SK-MEL-5 (cell line): ENCODE results near the gene CROCC. TPM values are rescaled to one million over a fixed set of nuclear protein-coding genes. Genes with fewer than 3 reads are reported as not detected.

Source experiments
- DNase-seq: peaks from one replicate; pipeline ENCODE4 v3.0.0-alpha.2; 2016; ENCODE audit warnings: low read depth, low spot score
- in situ Hi-C: cut with HindIII; loops from 2 replicates; pipeline ENCODE4 v1.10.0; 2016; ENCODE audit warnings: low sequenced_read_pairs, high pct_unique_total_duplicates, low pct_unique_long_range_greater_than_20kb
- total RNA-seq: library from RNA; depleted of rRNA; stranded (reverse); fragments of >200 nt; shearing (Covaris generic); gene quantifications from 2 replicates; pipeline ENCODE4 v1.2.3, GENCODE V29; 2014

CROCC gene
- total RNA-seq, 1 experiment from 2014 or later, result 11.8 TPM

DNA sequence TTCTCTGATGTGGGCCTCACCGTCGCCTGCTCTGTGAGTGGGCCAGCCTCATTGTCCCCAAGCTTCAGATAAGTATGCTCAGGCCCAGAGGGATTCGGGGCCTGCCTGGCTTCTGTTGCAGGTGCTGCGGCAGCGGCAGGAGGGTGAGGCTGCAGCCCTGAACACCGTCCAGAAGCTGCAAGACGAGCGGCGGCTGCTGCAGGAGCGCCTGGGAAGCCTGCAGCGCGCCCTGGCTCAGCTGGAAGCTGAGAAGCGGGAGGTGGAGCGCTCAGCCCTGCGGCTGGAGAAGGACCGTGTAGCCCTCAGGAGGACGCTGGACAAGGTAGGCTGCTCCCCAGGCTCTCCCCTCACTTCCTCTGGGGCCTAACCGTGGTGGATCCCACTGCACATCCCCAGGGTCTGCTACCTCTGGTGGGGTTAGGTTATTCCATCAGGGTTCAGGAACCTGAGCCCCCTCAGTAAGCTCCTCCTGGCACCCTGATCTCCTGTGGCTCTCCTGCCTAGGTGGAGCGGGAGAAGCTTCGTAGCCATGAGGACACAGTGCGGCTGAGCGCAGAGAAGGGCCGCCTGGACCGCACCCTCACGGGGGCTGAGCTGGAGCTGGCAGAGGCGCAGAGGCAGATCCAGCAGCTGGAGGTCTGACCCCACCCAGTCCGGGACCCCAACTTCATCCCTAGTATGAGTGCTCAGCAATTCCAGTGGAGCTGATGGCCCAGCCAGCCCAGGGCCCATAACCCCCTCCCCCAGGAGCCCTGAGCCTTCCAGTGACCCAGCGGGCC lies 48.6 kb downstream of the CROCC start:
- no peak for DNase-seq
- in situ Hi-C loops, result no loop called here

DNA sequence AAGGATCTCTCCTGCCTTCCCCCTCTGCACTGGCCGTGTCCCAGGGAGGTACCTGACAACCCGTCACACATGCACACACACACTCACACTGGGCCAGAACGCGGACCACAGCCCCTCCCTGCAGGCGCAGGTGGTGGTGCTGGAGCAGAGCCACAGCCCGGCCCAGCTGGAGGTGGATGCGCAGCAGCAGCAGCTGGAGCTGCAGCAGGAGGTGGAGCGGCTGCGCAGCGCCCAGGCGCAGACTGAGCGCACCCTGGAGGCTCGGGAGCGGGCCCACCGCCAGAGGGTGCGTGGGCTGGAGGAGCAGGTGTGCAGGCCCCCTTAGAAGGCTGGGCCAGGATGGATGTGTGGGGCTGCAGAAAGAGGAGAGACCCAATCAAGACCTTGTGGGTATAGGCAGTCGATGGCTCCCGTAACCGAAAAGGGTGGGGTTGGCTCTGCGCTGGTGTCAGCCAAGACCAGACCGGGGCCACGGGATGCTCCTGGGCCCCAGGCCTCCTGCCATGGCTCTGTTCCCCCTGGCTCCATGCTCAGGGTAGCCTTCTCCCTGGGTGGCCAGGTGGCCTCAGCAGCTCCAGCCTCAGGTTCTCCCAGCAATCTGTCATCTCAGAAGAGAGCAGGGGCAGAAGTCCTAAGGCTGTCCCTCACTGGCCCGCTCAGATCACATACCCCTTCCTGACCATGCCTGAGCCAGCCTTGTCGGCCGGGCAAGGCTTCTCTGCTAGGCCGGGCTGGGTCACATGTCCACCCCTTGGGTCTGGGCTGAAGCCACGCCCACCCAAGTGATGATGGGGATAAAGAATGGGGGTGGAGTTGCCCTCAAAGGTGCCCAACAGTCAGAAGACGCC lies 49.8 kb downstream of the CROCC start:
- DNase-seq, result peak; percentile 34
- in situ Hi-C loops, result no loop called here

DNA sequence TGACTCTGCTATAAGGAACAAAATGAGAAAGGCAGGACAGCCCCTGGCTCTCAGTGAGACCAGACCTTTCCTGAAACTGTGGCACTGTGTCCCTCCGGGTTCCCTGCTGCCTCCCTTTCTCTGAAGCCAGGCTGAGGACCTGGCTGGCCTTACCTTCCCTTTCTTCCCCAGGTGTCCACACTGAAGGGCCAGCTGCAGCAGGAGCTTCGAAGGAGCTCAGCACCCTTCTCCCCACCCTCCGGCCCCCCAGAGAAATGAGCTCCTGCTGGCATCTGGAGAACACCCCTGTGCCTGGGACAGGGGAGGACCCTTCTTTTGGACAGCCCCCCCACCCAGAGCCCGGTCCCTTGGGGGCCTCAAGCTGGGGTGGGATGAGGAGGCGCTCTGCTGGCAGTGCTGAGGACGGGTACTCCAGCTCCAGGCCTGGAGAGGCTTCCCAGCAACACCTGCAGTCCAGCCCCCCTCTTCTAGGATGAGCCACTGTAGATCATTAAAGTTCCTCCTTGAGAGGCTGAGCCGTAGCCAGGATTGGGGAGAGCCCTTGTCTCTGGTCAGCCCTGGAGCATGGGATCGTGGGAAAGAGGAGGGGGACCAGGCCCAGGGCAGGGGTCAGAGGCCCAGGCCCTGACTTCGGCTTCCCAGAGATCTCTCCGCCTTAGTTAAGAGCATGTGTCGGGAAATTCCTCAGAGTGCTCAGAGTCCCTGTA lies 50.6 kb downstream of the CROCC start:
- in situ Hi-C loops, result no loop called here
- no peak for DNase-seq

DNA sequence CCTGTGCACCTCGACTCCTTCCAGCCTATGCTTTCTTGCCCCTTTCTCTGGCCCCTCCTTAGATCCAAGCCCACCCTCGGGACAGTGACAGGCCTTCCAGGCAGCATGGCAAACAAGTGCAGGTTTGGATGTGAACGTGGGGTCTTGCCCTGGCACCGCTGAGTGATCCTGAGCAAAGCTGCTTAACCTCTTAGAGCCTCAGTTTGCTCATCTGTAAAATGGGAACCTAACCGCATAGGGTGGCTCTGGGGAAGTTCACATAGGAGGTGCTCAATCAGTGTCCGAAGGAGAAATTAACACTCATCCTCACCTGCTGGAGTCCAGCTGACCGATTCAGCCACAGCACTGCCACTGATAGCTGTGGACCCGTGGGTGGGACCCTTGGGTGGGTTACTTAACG lies 51.5 kb downstream of the CROCC start:
- in situ Hi-C loops, result no loop called here
- no peak for DNase-seq

DNA sequence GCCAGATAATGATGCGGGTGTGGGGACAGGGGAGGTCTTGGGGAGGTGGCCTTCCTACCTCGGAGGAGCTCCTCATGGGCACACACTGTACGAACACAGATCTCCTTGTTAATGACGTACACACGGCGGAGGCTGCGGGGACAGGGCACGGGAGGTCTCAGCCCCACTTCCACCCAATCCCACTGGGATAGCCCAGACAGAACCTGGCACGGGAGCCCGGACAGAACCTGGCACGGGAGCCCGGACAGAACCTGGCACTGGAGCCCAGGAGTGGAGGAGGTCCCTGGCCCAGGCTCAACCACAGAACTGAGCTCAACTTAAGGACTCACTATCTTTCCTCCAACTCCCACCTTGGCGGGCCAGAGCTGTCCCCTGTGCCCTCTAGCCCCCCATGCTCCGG lies 53.5 kb downstream of the CROCC start:
- no peak for DNase-seq
- in situ Hi-C loops, result no loop called here

DNA sequence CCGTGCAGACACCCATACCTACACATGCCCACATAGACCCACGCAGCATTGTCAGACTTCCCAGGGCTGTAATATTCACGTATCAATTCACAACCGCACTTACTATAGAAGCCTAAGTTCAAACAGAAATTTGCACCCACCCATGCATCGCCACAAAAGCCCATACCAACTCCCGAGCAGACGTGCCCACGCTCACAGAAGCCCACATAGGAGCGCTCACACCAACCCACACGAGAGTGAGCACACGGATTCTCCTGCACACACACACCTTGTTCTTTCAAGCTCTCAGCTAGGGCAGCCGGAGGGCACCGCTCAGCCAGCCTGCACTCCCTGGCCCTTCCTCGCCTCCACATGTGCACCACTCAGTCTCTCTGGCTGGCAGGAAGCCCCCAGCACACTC lies 54.1 kb downstream of the CROCC start:
- in situ Hi-C loops, result no loop called here
- DNase-seq, result no peak

DNA sequence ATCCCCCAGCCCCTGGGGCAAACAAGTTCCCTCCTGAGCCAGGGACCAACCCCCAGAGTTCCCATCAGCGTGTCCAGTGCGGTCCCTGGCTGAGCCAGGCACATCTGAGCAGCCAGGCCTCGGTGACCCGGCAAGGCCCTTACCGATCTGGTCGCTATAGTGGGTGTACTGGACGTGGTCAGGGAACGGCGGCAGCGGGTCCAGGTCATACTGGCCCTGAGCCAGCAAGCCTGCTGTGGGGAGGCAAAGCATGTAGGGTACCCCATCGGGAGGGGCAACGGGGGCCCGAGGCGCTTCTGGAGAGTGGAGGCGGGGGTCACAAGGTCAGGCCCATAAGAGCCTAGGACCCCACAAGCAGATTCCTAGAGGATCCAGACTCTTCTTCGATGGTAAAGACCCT lies 55.2 kb downstream of the CROCC start:
- DNase-seq, result no peak
- in situ Hi-C loops, result no loop called here

DNA sequence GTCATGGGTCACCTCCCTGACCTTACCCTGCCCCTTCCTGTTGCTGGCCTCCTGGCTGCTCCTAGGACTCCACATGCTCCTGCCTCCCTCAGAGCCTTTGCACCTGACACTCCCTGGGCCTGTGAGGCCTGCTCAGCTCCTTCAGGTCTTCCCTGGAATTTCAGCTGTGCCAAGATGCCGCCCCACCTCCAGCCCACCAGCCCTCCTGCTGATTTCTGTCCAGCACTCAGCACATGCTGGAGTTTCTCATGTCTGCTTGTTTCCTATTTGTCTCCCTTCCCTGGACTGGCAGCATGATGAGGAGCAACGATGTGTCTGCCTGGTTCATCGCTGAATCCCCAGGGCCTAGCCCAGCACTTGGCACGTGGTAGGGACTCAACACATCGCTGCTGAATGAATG lies 55.6 kb downstream of the CROCC start:
- no peak for DNase-seq
- in situ Hi-C loops, result no loop called here

DNA sequence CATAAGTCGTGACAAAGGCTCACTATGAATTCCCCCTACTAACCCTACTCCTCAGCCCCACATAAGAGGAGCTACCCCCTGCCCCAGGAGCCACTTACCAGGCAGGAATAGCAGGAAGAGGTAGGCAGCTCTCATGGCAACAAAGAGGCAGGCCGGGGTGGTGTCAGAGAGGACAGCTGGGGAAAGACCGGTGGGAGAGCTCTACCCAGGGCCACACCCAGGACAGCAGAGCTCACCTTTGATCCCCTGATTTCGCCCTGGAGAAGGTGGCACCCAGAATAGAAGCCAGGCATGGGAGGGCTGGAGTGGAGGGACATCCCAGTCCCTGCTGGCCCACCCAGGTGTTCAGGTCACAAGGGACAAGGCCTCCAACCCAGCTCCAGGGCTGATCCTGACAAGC lies 56.4 kb downstream of the CROCC start:
- in situ Hi-C loops, result no loop called here
- no peak for DNase-seq

DNA sequence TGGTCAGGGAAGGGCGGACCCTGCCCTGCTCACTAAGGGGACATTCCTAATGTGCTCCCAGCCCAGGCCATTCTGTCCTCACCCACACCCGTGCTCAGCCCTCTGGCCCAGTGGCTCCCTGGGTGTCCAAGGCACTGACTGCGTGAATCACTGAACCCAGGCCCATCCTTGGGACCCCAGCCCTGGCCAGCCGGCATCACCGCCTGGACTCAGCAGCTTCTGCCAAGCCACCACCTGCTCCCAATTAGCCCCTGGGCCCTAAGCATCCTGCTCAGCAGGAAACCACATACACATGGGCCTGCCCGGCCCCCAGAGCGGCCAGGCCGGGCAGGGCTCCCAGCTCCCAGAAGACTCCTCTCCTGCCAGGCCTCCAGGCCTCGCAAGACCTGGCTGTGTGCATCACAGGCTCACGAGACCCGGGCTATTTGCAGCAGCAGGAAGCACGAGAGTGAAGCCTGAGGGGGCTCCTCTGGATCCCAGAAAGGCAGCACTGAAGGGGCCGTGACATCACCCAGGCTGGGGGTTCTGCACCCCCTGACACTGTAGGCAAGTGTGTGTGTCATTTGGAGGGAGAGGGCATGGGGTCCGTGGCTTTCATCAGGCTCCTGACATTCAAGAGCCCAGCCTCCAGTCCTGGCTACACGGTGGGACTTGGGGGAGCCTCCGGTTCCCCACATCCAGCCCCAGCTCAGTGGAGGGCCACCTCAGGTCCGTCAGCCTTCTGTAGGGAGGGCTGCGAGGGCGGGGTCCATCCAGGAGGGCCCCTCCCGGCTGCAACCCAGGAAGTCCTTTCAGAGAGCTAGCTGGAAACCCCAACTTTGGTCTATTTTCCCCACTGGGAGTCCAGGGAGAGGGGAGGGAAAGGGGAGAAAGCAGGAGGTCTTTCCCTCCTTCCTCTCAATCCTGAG lies 57.1 kb downstream of the CROCC start:
- in situ Hi-C loops, result no loop called here
- DNase-seq, result peak; percentile 32

DNA sequence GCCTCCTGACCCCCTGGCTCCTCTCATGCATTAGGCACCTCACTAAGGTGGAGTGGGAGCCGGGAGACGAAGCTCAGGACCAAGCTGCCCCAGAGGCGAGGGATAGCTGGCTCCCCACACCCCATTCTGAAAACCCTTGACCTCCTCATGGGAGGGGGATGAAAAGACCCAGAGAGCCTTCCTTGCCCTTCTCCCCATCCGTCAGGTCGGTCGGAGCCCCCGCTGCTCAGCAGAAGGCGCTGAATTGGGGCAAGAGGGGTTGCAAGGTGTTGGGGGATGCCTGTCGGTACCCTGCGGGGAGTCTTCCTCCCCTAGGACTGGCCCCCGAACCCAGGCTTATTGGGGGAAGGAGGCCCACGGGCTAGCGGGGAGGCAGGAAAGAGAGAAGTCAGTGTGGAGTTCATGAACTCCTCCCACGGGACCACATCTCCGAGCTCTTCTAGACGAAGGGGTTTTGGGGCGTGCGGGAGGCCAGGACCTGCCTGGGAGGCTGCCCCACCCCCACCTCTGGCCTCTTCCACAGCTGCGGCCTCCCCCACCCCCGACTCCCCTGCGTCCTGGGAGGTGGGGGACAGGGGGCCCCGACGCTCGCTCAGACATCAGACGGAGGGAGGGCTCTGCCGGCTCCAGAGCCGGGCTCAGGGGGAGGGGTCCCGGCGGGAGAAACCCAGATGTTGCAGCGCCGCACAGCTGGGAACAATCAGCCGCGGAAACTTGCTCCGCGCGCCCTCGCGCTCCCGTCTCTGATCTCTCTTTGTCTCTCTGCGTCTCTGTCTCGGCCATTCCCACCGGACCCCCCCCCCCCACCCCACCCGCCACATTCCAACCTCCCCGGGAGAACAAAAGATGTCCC lies 58.0 kb downstream of the CROCC start:
- in situ Hi-C loops, result no loop called here

DNA sequence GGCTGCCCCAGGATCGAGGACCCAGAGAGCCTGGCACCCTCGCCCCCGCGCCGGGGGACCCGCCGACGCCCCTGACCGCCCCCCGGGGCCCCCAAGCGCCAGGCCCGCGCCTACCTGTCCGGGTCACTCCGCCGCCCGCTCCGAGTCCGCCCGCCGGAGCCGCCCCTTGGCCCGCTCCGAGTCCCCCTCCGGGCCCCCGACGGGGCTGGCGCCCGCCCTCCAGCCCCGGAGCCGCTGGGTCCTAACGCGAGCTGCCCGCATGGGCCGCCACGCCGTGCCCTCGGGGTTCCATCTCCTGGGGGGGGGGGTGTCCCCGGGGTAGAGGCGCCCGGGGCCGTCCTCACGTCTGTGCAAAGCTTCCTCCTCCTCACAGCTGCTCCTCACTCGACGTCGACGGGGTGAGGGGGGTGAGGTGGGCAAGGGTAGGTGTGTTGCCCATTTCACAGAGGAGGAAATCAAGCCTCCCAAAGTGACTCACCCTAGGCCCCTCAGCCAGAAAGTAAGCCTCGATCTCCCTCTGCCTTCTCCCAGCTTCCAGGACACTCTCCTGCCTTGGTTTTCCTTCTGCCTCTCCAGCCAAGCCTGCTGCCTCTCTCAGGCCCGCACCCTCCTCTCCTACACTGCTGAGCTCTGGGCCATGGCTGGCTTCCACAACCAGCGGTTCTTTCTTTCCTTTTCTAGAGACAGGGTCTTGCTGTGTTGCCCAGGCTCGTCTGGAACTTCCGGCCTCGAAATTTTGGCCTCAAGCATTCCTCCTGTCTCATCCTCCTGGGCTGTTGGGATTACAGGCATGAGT lies 58.9 kb downstream of the CROCC start, which contains the start of gene MFAP2:
Gene MFAP2 (minus strand): TSS at position 148 of the 796 bp plus-strand sequence. CDS start 2,347 bp downstream, outside the sequence.
- DNase-seq, result no peak
- in situ Hi-C loops, result no loop called here

More for the DNA sequence above, 58.0 kb downstream of the CROCC start:
- no peak for DNase-seq

DNA sequence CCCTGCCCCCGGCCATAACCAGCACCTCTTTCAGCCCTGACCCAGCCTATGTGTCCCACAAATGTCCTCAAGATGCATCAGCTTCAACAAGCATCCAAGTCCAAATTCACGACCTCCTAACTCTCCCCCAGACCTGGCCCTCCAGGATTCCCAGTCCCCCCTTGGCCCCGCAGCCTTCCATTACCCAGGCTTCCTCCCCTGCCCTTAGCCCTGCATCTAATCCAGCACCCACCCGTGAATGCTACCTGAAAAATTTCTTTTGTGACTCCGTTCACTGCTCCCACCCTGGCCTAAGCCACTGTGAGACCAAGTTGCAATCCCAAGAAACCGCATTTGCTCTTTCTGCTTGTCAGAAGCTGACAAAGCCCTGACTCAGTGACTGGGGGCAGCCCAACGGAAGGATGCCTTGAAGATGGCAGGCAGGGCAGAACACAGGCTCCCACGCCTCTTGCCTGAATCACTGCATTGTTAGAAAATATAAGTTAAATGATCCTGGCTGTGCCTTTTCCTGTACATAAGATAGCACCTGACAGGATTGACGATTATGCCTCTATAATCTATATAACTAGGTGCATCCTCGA lies 59.6 kb downstream of the CROCC start:
- in situ Hi-C loops, result no loop called here
- peak; percentile 21 for DNase-seq

DNA sequence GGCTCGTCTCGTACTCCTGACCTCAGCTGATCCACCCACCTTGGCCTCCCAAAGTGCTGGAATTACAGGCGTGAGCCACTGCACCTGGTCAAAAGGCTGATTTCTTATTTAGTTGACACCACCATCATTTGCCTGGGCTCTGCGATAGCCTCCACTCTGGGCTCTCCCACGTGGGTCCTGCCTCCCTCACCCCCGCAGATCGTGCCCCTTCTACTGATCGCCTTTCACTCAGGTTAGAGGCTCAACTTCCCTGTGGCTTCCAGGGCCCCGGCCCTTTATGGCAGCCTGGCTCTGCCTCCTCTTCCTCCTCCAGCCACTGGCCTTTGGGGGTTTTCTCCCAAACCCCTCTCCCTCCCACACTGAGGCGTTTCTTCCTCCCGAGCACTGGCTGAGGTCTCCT lies 61.2 kb downstream of the CROCC start:
- in situ Hi-C loops, result no loop called here
- no peak for DNase-seq

DNA sequence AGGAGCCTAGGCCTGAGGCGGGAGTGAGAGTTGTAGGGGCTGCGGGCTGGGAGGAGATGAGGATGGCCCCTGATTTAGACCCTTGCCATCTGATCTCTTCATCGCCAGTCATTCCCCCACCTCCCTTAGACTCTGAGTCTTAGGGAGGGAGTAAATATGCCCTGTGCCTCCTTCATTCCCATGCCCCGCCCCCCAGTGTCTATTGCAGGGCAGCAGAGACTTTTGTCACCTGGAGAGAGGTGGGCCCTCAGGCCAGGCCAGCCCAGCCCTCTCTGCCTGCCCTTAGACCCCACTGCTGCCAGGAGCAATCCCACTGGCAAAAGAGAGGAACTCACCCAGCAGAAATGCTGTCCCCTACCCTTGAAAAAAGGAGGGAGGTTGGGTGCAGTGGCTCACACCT lies 61.9 kb downstream of the CROCC start:
- in situ Hi-C loops, result no loop called here
- DNase-seq, result no peak
